Effector memory CD4-positive, alpha-beta T cell (primary cell): Measurements from ENCODE around the gene EPB42.
"Not testable (repeated sequence)": the region's sequence is repeated elsewhere in the genome, so short reads cannot be mapped to it uniquely, and the experiment has no call there.

Experiments used
- DNase-seq, 3 donors: peaks; one replicate each; pipeline ENCODE4 v3.0.0-alpha.2; 2020
- H3K27ac ChIP-seq: 2 replicates; pipeline ENCODE4 v1.7.0; 2013; ENCODE audit warnings: mild to moderate bottlenecking, low read length, moderate library complexity; ENCODE audit not compliant: insufficient read depth, poor library complexity, severe bottlenecking
- H3K27me3 ChIP-seq: replicated peaks from 2 replicates; pipeline ENCODE4 v1.7.0; 2013; ENCODE audit warnings: mild to moderate bottlenecking, low read length; ENCODE audit not compliant: insufficient read depth, control insufficient read depth, poor library complexity, severe bottlenecking
- H3K36me3 ChIP-seq: 2 replicates; pipeline ENCODE4 v1.7.0; 2013; ENCODE audit warnings: mild to moderate bottlenecking, low read length, moderate library complexity; ENCODE audit not compliant: control insufficient read depth, insufficient read depth
- H3K4me1 ChIP-seq: 2 replicates; pipeline ENCODE4 v1.7.0; 2013; ENCODE audit warnings: low read length, mild to moderate bottlenecking; ENCODE audit not compliant: control insufficient read depth, insufficient read depth, poor library complexity, severe bottlenecking
- H3K4me3 ChIP-seq: 2 replicates; pipeline ENCODE4 v1.7.0; 2013; ENCODE audit warnings: low read length, low read depth, mild to moderate bottlenecking; ENCODE audit not compliant: insufficient read depth, poor library complexity, severe bottlenecking
- H3K9me3 ChIP-seq: 2 replicates; pipeline ENCODE4 v1.7.0; 2013; ENCODE audit warnings: mild to moderate bottlenecking, low read length, moderate library complexity; ENCODE audit not compliant: control insufficient read depth

EPB42 gene

GRCh38 chr15:43229977-43230376, 9.2 kb upstream of the EPB42 start:
- Histone ChIP-seq H3K9me3 (no peaks in the 10 kb centered on the region), H3K27me3 (no peaks in the 10 kb centered on the region), H3K4me3 (no peak overlapping the region), H3K4me1 (no peaks in the 10 kb centered on the region), H3K36me3 (no peaks in the 10 kb centered on the region), H3K27ac (no peak overlapping the region)
- DNase-seq = no peak

DNA sequence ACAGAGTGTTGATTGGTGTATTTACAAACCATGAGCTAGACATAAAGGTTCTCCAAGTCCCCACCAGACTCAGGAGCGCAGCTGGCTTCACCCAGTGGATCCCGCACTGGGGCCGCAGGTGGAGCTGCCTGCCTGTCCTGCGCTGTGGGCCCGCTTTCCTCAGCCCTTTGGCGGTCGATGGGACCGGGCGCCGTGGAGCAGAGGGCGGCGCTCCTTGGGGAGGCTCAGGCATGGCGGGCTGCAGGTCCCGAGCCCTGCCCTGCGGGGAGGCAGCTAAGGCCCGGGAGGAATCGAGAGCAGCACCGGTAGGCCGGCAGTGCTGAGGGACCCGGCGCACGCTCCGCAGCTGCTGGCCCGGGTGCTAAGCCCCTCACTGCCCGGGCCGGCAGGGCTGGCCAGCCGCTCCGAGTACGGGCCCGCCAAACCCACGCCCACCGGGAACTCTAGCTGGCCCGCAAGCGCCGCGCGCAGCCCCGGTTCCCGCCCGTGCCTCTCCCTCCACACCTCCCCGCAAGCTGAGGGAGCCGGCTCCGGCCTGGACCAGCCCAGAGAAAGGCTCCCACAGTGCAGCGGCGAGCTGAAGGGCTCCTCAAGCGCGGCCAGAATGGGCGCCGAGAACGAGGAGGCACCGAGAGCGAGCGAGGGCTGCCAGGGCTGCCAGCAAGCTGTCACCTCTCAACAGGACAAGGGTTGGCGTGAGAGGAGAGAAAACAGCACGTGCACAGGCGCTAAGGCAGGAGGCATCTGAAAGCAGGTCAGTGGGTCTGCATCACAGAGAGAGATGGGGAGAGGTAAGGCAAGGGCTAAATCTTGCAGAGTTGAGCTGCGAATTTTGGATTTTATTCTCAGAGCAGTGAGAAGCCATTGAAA, 5.9 kb upstream of the EPB42 start:
- DNase-seq = no peak
- H3K36me3 ChIP-seq = no peaks in the 10 kb centered on the region
- H3K27me3 ChIP-seq = no peaks in the 10 kb centered on the region
- H3K4me3 ChIP-seq = no peak overlapping the region
- no peaks in the 10 kb centered on the region for H3K9me3 ChIP-seq
- no peaks in the 10 kb centered on the region for H3K4me1 ChIP-seq
- no peak overlapping the region for H3K27ac ChIP-seq

DNA sequence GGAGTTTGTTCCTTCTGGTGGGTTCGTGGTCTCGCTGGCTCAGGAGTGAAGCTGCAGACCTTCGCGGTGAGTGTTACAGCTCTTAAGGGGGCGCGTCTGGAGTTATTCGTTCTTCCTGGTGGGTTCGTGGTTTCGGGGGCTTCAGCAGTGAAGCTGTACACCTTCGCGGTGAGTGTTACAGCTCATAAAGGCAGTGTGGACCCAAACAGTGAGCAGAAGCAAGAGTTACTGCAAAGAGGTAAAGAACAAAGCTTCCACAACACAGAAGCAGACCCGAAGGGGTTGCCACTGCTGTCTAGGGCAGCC, 5.1 kb upstream of the EPB42 start:
- not testable (repeated sequence) for H3K4me3 ChIP-seq, H3K27me3 ChIP-seq, H3K27ac ChIP-seq

GRCh38 chr15:43225201-43225949, 4.6 kb upstream of the EPB42 start:
- Histone ChIP-seq H3K27ac (no peak overlapping the region), H3K4me3 (no peak overlapping the region), H3K27me3 (no peaks in the 10 kb centered on the region), H3K4me1 (no peaks in the 10 kb centered on the region), H3K9me3 (no peaks in the 10 kb centered on the region), H3K36me3 (no peaks in the 10 kb centered on the region)
- DNase-seq = peak in 1 of 3 donors; percentile 13

More for the DNA sequence above, 5.1 kb upstream of the EPB42 start:
- not testable (repeated sequence) for DNase-seq, H3K9me3 ChIP-seq, H3K4me1 ChIP-seq, H3K36me3 ChIP-seq

GRCh38 chr15:43221422-43221821, 604 bp upstream of the EPB42 start:
- Histone ChIP-seq H3K27me3 (no peaks in the 10 kb centered on the region), H3K4me1 (no peaks in the 10 kb centered on the region), H3K27ac (no peak overlapping the region), H3K9me3 (no peaks in the 10 kb centered on the region), H3K4me3 (no peak overlapping the region), H3K36me3 (no peaks in the 10 kb centered on the region)
- DNase-seq = no peak

GRCh38 chr15:43219929-43220928, 589 bp downstream of the EPB42 start:
- Histone ChIP-seq H3K4me3 (no peak overlapping the region), H3K27me3 (no peaks in the 10 kb centered on the region), H3K27ac (no peak overlapping the region), H3K4me1 (no peaks in the 10 kb centered on the region), H3K36me3 (no peaks in the 10 kb centered on the region), H3K9me3 (no peaks in the 10 kb centered on the region)
- no peak for DNase-seq

DNA sequence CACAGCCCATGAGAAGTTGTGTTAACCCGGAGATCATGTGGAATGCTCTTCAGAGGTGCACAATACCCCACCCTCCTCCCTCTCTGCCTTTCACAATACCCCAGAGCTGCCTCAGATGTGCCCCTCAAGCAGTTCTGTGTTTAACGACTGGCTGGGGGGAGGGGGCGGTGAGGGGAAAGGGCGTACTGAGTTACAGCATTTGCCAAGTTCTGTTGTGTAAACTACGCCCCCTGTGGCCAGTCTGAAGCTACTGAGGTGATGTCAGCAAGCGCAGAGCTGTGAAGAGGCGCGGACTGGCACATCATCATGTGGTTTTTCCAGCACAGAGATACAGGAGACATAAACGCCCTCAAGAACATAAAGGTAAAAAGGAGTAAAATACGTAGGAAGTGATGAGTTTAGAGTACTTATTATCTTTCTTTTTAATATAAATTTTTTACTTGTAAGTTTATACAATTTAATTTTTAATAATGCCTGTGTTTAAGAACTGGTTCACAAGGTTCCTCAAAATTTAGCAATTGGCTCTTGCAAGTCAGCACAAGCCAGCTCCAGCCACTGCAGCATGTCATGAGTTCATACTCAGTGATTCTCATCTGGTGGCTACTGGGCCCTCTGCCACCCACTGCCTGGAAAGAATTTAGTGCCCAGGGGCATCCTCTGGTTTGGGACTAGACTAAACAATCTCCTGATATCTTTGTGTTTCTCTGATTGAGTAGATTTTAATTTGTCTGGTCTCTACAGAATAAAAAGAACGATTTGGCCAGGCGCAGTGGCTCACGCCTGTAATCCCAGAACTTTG, 1.7 kb downstream of the EPB42 start:
- H3K9me3 ChIP-seq = no peaks in the 10 kb centered on the region
- H3K27ac ChIP-seq = no peak overlapping the region
- no peak for DNase-seq
- H3K36me3 ChIP-seq = no peaks in the 10 kb centered on the region
- no peak overlapping the region for H3K4me3 ChIP-seq
- H3K4me1 ChIP-seq = no peaks in the 10 kb centered on the region
- H3K27me3 ChIP-seq = no peaks in the 10 kb centered on the region

DNA sequence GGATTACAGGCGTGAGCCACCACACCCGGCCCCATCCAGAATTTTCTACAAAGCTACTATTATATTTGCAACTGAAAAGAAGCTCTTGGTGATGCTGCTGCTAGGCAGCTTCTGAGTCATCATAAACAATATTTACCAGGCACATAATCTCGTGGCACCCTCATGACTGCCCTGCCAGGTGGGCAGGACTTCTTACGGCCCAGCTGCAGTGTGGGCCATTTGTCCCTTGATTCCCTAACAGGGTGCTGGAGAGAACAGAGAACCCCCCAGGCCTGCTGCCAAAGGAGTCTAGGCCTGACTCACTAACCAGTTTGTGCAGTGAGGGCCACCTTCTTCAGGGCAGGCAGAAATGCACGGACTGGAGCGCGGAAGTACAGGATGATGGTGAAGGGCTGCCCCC, 4.9 kb downstream of the EPB42 start:
- H3K27me3 ChIP-seq = no peaks in the 10 kb centered on the region
- no peaks in the 10 kb centered on the region for H3K36me3 ChIP-seq
- H3K27ac ChIP-seq = no peak overlapping the region
- no peaks in the 10 kb centered on the region for H3K4me1 ChIP-seq
- no peaks in the 10 kb centered on the region for H3K9me3 ChIP-seq
- DNase-seq = no peak
- H3K4me3 ChIP-seq = no peak overlapping the region

- Histone ChIP-seq H3K27me3 (no peaks in the 10 kb centered on the region), H3K4me3 (no peak overlapping the region), H3K4me1 (no peaks in the 10 kb centered on the region), H3K27ac (no peak overlapping the region), H3K36me3 (no peaks in the 10 kb centered on the region), H3K9me3 (no peaks in the 10 kb centered on the region)
- DNase-seq = no peak
These were observed 6.1 kb downstream of the EPB42 start for GRCh38 chr15:43214592-43215295.
